GM12878 (cell line): ENCODE data around the gene NXNL1.
"Not testable (repeated sequence)": the region's sequence is repeated elsewhere in the genome, so short reads cannot be mapped to it uniquely, and the experiment has no call there.

Source experiments
- CEBPB ChIP-seq, 2 experiments: fragments of 150-350 bp in 1 of 2; IDR thresholded peaks; 2 replicates each; pipeline ENCODE4 v1.6.1; 2012 to 2014; ENCODE audit warnings: low read depth in 2 of 2, low read length in 2 of 2, borderline replicate concordance in 1 of 2, inconsistent platforms in 1 of 2
- JUNB ChIP-seq: IDR thresholded peaks from 2 replicates; pipeline ENCODE4 v1.6.1; 2016; ENCODE audit warnings: antibody characterized with exemption, mild to moderate bottlenecking
- LARP7 ChIP-seq: fragments of 450-650 bp; IDR thresholded peaks from 2 replicates; pipeline ENCODE4 v1.6.1; 2017; ENCODE audit warnings: mild to moderate bottlenecking
- NFIC ChIP-seq: IDR thresholded peaks from 2 replicates; pipeline ENCODE4 v1.6.1; 2012; ENCODE audit warnings: low read depth, mild to moderate bottlenecking, inconsistent platforms, low read length, moderate library complexity
- NFYB ChIP-seq: IDR thresholded peaks from 2 replicates; pipeline ENCODE4 v1.6.1; 2011; ENCODE audit warnings: low read depth, mild to moderate bottlenecking, low read length, improper control_type of control experiment, moderate library complexity; ENCODE audit not compliant: insufficient read depth
- POLR2A ChIP-seq: IDR thresholded peaks from 2 replicates; pipeline ENCODE4 v1.6.1; 2011; ENCODE audit warnings: low read depth, mild to moderate bottlenecking, low read length
- POU2F2 ChIP-seq: IDR thresholded peaks from 3 replicates; pipeline ENCODE4 v1.6.1; 2011; ENCODE audit warnings: low read depth, mild to moderate bottlenecking, low read length, borderline replicate concordance
- RBBP5 ChIP-seq: fragments of 200-600 bp; sonication (generic); conservative IDR thresholded peaks from 2 replicates; pipeline ENCODE4 v1.6.1; 2016
- SRF ChIP-seq, 2 experiments: IDR thresholded peaks; 2 replicates each; pipeline ENCODE4 v1.6.1; 2011; ENCODE audit warnings: low read depth in 2 of 2, low read length in 2 of 2, mild to moderate bottlenecking in 1 of 2, moderate library complexity in 1 of 2
- TF ChIP-seq, protein P1 (sequence below), 3 experiments: IDR thresholded peaks in 2 of 3; conservative IDR thresholded peaks in 1 of 3; 2 replicates each; pipeline ENCODE4 v1.5.1; 2011; ENCODE audit warnings: low read depth in 3 of 3, low read length in 3 of 3, mild to moderate bottlenecking in 3 of 3, control low read depth in 2 of 3, moderate library complexity in 2 of 3, inconsistent platforms in 1 of 3, mixed read lengths in 1 of 3; ENCODE audit not compliant: control insufficient read depth in 2 of 3, insufficient read depth in 1 of 3; ENCODE audit errors: extremely low read depth in 1 of 3
- TF ChIP-seq, protein P2 (sequence below): IDR thresholded peaks from 2 replicates; pipeline ENCODE4 v1.6.1; 2012; ENCODE audit warnings: low read depth, low read length, improper control_type of control experiment

DNA sequence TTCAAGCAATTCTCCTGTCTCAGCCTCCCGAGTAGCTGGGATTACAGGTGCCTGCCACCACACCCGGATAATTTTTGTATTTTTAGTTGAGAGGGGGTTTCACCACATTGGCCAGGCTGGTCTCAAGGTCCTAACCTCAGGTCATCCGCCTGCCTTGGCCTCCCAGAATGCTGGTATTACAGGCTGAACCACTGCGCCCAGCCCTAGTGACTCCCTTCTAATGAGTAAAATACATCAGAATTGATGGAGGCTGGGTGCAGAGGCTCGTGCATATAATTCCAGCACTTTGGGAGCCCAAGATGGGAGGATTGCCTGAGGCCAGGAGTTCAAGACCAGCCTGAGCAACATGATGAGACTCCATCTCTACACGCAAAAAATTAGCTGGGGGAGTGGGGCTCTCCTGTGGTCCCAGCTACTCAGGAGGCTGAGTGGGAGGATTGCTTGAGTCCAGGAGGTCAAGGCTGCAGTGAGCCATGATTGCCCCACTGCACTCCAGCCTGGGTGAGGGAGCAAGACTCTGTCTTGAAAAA is 14.3 kb upstream of the NXNL1 start:
- TF ChIP-seq, protein P1, sequence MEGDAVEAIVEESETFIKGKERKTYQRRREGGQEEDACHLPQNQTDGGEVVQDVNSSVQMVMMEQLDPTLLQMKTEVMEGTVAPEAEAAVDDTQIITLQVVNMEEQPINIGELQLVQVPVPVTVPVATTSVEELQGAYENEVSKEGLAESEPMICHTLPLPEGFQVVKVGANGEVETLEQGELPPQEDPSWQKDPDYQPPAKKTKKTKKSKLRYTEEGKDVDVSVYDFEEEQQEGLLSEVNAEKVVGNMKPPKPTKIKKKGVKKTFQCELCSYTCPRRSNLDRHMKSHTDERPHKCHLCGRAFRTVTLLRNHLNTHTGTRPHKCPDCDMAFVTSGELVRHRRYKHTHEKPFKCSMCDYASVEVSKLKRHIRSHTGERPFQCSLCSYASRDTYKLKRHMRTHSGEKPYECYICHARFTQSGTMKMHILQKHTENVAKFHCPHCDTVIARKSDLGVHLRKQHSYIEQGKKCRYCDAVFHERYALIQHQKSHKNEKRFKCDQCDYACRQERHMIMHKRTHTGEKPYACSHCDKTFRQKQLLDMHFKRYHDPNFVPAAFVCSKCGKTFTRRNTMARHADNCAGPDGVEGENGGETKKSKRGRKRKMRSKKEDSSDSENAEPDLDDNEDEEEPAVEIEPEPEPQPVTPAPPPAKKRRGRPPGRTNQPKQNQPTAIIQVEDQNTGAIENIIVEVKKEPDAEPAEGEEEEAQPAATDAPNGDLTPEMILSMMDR (IDR thresholded peaks at IDR 0.05 in 2 of 3, conservative IDR thresholded peaks at IDR 0.05 in 1 of 3; ENCODE audit: control insufficient read depth in 2 of 3, extremely low read depth in 1 of 3, insufficient read depth in 1 of 3, low read depth in 3 of 3, low read length in 3 of 3) = not testable (repeated sequence)
- not testable (repeated sequence) for TF ChIP-seq POU2F2; RBBP5; NFYB; POLR2A; LARP7; SRF (IDR thresholded peaks at IDR 0.05; ENCODE audit: low read depth in 2 of 2, low read length in 2 of 2); CEBPB (IDR thresholded peaks at IDR 0.05; ENCODE audit: borderline replicate concordance in 1 of 2, low read depth in 2 of 2, low read length in 2 of 2); NFIC; JUNB
- TF ChIP-seq, protein P2, sequence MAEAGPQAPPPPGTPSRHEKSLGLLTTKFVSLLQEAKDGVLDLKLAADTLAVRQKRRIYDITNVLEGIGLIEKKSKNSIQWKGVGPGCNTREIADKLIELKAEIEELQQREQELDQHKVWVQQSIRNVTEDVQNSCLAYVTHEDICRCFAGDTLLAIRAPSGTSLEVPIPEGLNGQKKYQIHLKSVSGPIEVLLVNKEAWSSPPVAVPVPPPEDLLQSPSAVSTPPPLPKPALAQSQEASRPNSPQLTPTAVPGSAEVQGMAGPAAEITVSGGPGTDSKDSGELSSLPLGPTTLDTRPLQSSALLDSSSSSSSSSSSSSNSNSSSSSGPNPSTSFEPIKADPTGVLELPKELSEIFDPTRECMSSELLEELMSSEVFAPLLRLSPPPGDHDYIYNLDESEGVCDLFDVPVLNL = not testable (repeated sequence)
